Retinal pigment epithelial cell (primary cell): ENCODE results near the gene APC2.

Experiments
- DNase-seq: peaks from one replicate; pipeline ENCODE4 v3.0.0-alpha.2; 2010; ENCODE audit warnings: low read depth
- H3K4me3 ChIP-seq: 2 replicates; pipeline ENCODE4 v1.5.1; 2011; ENCODE audit warnings: mild to moderate bottlenecking, low read length, control low read depth, moderate library complexity
- CTCF ChIP-seq: conservative IDR thresholded peaks from 2 replicates; pipeline ENCODE4 v1.5.1; 2011; ENCODE audit warnings: low read depth, low read length, control low read depth, inconsistent platforms

Gene APC2

GRCh38 chr19:1422360-1422759, 27.6 kb upstream of the APC2 start:
- DNase-seq = no peak
- TF ChIP-seq CTCF = no peak
- H3K4me3 ChIP-seq = no peak overlapping the region

- H3K4me3 ChIP-seq = no peak overlapping the region
- DNase-seq = no peak
- TF ChIP-seq CTCF = no peak
Observed at GRCh38 chr19:1422943-1423342, 27.0 kb upstream of the APC2 start.

- H3K4me3 ChIP-seq = no peak overlapping the region
- DNase-seq = no peak
- no peak for TF ChIP-seq CTCF
Observed at GRCh38 chr19:1423436-1424191, 26.3 kb upstream of the APC2 start.

GRCh38 chr19:1424192-1424955, 25.5 kb upstream of the APC2 start:
- no peak for TF ChIP-seq CTCF
- DNase-seq = no peak
- H3K4me3 ChIP-seq = no peak overlapping the region

GRCh38 chr19:1425102-1425837, 24.7 kb upstream of the APC2 start:
- DNase-seq = no peak
- TF ChIP-seq CTCF = no peak

GRCh38 chr19:1425902-1426301, 24.0 kb upstream of the APC2 start:
- no peak overlapping the region for H3K4me3 ChIP-seq
- no peak for DNase-seq
- no peak for TF ChIP-seq CTCF

More at GRCh38 chr19:1425102-1425837, 24.7 kb upstream of the APC2 start:
- H3K4me3 ChIP-seq = no peak overlapping the region
